Measurements from ENCODE around the gene SMIM43.

DNA sequence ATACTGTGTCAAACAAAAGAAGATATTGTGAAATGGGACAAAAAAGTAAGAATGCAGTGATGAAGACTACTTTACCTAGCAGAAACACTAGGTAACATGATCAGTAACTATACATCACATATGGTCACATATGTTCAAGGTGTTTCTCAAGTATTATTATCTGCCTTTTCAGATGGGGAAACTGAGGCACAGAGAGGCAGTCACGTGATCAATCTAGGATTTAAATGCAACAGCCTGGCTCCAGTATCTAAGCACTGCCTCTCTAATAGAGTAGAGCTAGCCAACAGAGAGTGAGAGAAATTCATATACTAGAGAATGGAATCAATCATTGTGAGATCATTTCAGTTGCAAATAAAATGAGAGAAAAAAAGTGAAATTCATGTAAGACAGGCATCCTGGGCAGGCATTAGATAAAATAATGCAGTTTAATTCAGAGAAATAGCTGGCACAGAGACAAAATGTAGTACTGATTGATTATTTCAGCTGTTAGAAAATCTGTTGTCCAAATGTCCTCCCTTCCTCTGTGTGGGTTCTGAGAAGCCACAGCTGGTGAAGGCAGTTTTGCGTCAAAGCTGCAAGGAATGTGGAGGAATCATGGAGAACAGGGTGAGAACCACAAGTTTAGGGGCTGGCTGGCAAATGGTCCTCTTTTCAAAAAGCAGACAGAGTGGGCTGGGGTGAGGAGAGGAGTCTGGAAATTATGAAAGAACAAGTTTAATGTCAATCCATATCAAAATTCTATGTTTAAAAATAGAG, 26.0 kb downstream of the SMIM43 start:
- TF ChIP-seq RAD21 (IDR thresholded peaks at IDR 0.05 in 1 of 2, conservative IDR thresholded peaks at IDR 0.05 in 1 of 2; ENCODE audit: low read depth in 2 of 2, low read length in 2 of 2) (no peak), RNF2 (IDR thresholded peaks at IDR 0.05; ENCODE audit: borderline replicate concordance, low read depth, low read length, missing control alignments, poor library complexity, severe bottlenecking) (no peak), JUND (IDR thresholded peaks at IDR 0.05; ENCODE audit: low read length) (no peak), POLR2AphosphoS5 (IDR thresholded peaks at IDR 0.05; ENCODE audit: low read depth, low read length) (no peak), TAF1 (IDR thresholded peaks at IDR 0.05; ENCODE audit: low read depth, low read length) (no peak), POLR2A (IDR thresholded peaks at IDR 0.05; ENCODE audit: control extremely low read depth in 1 of 2, low read depth in 2 of 2, low read length in 2 of 2) (no peak), USF2 (IDR thresholded peaks at IDR 0.05; ENCODE audit: low read length) (no peak), SUZ12 (IDR thresholded peaks at IDR 0.05; ENCODE audit: low read length) (no peak), SAP30 (IDR thresholded peaks at IDR 0.05; ENCODE audit: insufficient read depth, insufficient replicate concordance, low read length) (no peak), CBX5 (IDR thresholded peaks at IDR 0.05; ENCODE audit: low read depth, low read length) (no peak)
- TF ChIP-seq, protein P1, sequence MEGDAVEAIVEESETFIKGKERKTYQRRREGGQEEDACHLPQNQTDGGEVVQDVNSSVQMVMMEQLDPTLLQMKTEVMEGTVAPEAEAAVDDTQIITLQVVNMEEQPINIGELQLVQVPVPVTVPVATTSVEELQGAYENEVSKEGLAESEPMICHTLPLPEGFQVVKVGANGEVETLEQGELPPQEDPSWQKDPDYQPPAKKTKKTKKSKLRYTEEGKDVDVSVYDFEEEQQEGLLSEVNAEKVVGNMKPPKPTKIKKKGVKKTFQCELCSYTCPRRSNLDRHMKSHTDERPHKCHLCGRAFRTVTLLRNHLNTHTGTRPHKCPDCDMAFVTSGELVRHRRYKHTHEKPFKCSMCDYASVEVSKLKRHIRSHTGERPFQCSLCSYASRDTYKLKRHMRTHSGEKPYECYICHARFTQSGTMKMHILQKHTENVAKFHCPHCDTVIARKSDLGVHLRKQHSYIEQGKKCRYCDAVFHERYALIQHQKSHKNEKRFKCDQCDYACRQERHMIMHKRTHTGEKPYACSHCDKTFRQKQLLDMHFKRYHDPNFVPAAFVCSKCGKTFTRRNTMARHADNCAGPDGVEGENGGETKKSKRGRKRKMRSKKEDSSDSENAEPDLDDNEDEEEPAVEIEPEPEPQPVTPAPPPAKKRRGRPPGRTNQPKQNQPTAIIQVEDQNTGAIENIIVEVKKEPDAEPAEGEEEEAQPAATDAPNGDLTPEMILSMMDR (IDR thresholded peaks at IDR 0.05; ENCODE audit: control extremely low read depth in 1 of 3, insufficient read depth in 1 of 3, low read depth in 1 of 3, low read length in 3 of 3), result no peak

All from H1 (cell line).